Lung microvascular endothelial cell (primary cell): ENCODE data around the gene ZNF728. TPM values are rescaled to one million over a fixed set of nuclear protein-coding genes. Genes with fewer than 3 reads are reported as not detected.
"Not testable (repeated sequence)": the region's sequence is repeated elsewhere in the genome, so short reads cannot be mapped to it uniquely, and the experiment has no call there.

Source experiments
- DNase-seq, 2 donors: peaks; one replicate each; pipeline versions ENCODE4 v3.0.0 to v3.0.0-alpha.2; 2010; ENCODE audit warnings: low read depth in 2 of 2
- total RNA-seq: library from RNA; depleted of rRNA; stranded (reverse); fragments of >200 nt; gene quantifications from 2 replicates; pipeline ENCODE4 v1.2.1, GENCODE V29; 2014

The ZNF728 gene
- total RNA-seq: under 0.01 TPM in 1 of 2 replicates, not detected in the other

DNA sequence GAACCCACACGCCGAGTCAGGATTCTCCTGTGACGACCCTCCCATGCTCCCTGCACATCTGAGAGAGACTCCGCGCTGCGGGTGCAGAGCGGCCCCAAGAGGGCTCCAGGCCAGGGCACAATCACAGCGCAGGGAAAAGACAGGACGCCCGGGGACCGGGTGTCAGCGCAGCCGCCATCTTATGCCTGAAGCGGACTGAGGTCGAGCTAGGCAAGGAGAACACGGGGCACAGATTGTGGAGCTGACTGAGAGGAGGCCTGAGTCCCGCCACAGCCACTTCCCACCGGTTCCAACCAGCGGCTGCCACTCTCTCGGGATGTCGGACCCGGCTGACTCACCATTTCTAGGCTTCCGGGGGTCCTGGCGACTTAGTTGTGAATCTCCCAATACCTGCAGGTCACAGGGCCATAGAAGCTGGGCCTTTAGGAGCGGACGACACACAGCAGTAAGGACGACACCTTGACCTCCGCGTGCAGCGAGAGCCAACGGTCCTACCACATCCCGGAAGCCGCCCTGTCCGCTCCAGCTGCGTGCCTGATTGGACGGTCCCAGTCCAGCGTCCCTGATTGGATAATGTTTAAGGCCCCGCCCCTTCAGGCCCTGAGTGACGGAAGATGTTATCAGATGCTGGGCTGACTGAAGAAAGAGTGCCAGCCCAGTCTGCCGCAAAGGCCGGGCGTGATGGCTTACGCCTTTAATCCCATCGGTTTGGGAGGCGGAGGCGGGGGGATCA is at the start of gene ZNF728:
Gene ZNF728 (minus strand): TSS at position 487 of the 733 bp plus-strand sequence. CDS start 146 bp downstream, at position 341.
- DNase-seq: no peak

GRCh38 chr19:23052349-23052748 is 49.4 kb upstream of the ZNF728 start:
- no peak for DNase-seq

DNA sequence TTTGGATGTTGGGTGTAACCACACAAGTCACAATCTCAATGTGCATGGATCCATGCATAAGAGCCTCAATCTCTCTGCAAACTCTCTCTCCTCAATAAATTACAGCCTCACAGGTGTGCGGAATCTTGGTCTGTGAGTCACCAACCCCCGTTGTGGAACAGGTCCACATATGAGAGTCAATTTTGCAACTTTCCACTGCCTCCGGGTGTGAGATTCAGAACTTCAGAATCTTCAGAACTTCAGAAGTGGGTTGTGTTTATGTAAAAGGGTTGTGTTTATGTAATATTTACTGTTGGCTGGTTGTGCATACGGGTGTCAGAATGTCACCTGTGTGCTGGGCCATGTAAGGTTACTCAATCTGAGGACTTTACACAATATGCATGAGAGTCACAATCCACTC is 46.3 kb upstream of the ZNF728 start:
- no peak for DNase-seq

GRCh38 chr19:23046743-23047142 is 43.8 kb upstream of the ZNF728 start:
- no peak for DNase-seq

DNA sequence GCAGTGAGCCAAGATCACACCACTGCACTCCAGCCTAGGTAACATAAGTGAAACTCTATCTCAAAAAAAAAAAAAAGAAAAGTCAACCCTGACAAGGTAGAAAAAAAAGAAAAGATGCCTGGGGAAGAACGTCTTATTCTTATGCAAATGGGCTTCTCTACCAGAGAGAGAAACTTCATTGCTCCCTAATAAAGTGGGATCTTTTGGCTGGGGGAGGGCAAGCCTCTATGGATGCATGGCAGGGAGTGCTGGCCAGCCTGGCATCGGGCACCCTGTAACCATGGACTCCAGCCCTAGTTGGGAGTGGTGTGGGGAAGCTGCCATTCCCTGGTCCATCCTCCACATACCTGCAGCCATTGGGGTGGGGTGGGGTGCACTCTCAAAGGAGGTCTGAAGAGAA is 30.7 kb upstream of the ZNF728 start:
- DNase-seq: no peak

DNA sequence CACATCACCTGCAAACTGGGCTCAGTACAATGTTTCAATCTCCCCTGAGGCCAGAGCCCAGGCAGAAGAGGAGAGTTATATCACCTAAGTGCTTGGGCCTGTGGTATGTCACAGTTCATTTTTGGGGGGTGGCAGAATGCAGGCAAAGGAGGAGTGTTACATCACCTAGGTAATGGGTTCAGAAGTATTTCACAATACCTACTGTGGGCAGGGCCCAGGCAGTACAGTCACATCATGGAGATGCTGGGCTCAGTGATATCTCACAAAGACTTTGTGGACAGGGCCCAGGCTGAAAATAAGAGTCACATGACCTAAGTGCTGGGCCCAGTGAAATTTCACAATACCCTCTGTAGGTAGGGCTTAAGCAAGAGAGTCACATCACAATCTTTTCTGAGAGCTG is 12.7 kb upstream of the ZNF728 start:
- no peak for DNase-seq

- DNase-seq: not testable (repeated sequence)
Observed at GRCh38 chr19:22994957-22995356, 8.0 kb downstream of the ZNF728 start.

DNA sequence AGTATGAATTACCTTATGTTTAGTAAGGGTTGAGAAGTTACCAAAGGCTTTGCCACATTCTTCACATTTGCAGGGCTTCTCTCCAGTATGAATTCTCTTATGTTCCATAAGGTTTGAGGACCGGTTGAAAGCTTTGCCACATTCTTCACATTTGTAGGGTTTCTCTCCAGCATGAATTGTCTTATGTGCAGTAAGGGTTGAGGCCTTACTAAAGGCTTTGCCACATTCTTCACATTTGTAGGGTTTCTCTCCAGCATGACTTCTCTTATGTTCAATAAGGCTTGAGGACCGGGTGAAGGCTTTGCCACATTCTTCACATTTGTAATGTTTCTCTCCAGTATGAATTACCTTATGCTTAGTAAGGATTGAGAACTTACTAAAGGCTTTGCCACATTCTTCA is 26.7 kb downstream of the ZNF728 start:
- DNase-seq: no peak

DNA sequence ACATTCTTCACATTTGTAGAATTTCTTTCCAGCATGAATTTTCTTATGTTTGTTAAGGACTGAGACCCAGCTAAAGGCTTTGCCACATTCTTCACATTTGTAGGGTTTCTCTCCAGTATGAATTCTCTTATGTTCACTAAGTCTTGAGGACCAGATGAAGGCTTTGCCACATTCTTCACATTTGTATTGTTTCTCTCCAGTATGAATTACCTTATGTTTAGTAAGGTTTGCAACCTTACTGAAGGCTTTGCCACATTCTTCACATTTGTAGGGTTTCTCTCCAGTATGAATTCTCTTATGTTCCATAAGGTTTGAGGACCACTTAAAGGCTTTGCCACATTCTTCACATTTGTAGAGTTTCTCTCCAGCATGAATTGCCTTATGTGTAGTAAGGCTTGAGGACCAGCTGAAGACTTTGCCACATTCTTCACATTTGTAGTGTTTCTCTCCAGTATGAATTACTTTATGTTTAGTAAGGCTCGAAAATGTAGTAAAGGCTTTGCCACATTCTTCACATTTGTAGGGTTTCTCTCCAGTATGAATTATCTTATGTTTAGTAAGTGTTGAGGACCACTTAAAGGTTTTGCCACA is 27.3 kb downstream of the ZNF728 start:
- DNase-seq: not testable (repeated sequence)

DNA sequence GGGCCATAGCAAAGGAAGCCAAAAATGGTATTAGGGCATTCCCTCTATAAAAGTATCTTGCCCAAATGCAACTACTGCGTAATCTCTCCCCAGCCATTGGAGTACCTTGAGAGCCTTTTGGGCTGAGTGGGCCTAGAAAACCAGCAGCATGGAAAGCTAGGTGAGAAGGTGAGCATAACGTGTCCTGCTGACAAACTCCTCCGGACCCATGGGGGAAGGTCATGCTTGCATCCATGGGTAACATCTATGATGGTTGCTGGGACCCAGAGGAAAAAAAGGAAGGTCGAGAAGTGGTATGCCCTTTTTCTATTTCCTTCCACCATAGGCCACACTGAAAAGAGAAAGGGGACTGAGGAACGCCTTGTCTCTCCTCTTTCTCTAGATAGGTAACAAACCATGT is 57.4 kb downstream of the ZNF728 start:
- DNase-seq: peak; percentile 34 to 50

GRCh38 chr19:22935151-22935550 is 67.8 kb downstream of the ZNF728 start:
- no peak for DNase-seq

GRCh38 chr19:22927576-22927975 is 75.4 kb downstream of the ZNF728 start:
- DNase-seq: not testable (repeated sequence)

DNA sequence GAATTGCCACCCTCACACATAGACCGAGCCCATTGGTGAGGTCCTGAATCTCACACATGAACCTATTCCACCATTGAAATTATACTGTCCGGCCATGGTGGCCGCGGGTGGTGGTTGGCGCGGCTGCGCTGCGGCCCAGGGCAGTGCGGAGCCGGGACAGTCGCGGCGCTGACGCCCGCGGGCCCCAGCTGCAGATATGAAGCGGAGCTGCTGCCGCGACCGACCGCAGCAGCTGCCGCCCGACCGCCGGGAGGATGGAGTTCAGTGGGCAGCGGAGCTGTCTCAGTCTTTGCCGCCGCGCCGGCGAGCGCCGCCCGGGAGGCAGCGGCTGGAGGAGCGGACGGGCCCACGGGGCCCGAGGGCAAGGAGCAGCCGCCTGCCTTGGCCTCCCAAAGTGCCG is 77.8 kb downstream of the ZNF728 start:
- DNase-seq: not testable (repeated sequence)

Other genes starting within 250 kb of the ZNF728 start
- gene ZNF99, start 219.0 kb downstream of the ZNF728 start, total RNA-seq: not detected in 2 replicates
- not detected in 2 replicates for gene ZNF723, start 170.9 kb downstream of the ZNF728 start, total RNA-seq
- 1.1 and 1.8 TPM in 2 replicates for gene ZNF730, start 113.8 kb upstream of the ZNF728 start, total RNA-seq
- 3.3 and 4.4 TPM in 2 replicates for gene ZNF724, start 247.2 kb upstream of the ZNF728 start, total RNA-seq